Astrocyte of the cerebellum (primary cell): ENCODE data around the gene METTL1.

Source experiments
- DNase-seq: peaks from one replicate; pipeline ENCODE4 v3.0.0-alpha.2; 2011; ENCODE audit warnings: low read depth
- H3K4me3 ChIP-seq: 2 replicates; pipeline ENCODE4 v1.5.1; 2011; ENCODE audit warnings: mild to moderate bottlenecking, low read depth, low read length, moderate library complexity
- CTCF ChIP-seq: IDR thresholded peaks from 2 replicates; pipeline ENCODE4 v1.5.1; 2012; ENCODE audit warnings: low read length, low read depth, moderate library complexity, mild to moderate bottlenecking; ENCODE audit errors: missing control alignments
- in situ Hi-C: cut with HindIII; loops from 2 replicates; pipeline ENCODE4 v1.10.0; 2017; ENCODE audit warnings: low sequenced_read_pairs

METTL1 gene

GRCh38 chr12:57771236-57771872 is 551 bp downstream of the METTL1 start:
- TF ChIP-seq CTCF = no peak
- DNase-seq = peak; percentile 80
- in situ Hi-C loops = no loop called here
- peak overlapping the region; percentile 90 for H3K4me3 ChIP-seq

GRCh38 chr12:57770734-57771133 is 1.2 kb downstream of the METTL1 start:
- H3K4me3 ChIP-seq = no peak overlapping the region
- DNase-seq = no peak
- in situ Hi-C loops = no loop called here
- no peak for TF ChIP-seq CTCF

- in situ Hi-C loops = no loop called here
- no peak overlapping the region for H3K4me3 ChIP-seq
- TF ChIP-seq CTCF = no peak
- DNase-seq = no peak
These were observed 2.3 kb downstream of the METTL1 start for GRCh38 chr12:57769594-57769993.

- H3K4me3 ChIP-seq = no peak overlapping the region
- no peak for TF ChIP-seq CTCF
- in situ Hi-C loops = no loop called here
- no peak for DNase-seq
These were observed 4.0 kb downstream of the METTL1 start for GRCh38 chr12:57767876-57768275.

GRCh38 chr12:57767305-57767698 is 4.6 kb downstream of the METTL1 start:
- no peak for TF ChIP-seq CTCF
- in situ Hi-C loops = no loop called here
- no peak for DNase-seq
- no peak overlapping the region for H3K4me3 ChIP-seq

GRCh38 chr12:57766464-57767304 is 5.2 kb downstream of the METTL1 start, which contains the start of gene CYP27B1:
Gene CYP27B1, minus strand, starts transcription at chr12:57767078. Its CDS starts 37 bp downstream, at chr12:57767041.
- peak within 1 kb of the TSS; percentile 9 for H3K4me3 ChIP-seq
- in situ Hi-C loops = no loop called here
- no peak for TF ChIP-seq CTCF
- DNase-seq = no peak
